ENCODE data around the gene ELOVL2.
"Not testable (repeated sequence)": the region's sequence is repeated elsewhere in the genome, so short reads cannot be mapped to it uniquely, and the experiment has no call there.

The ELOVL2 gene, protein sequence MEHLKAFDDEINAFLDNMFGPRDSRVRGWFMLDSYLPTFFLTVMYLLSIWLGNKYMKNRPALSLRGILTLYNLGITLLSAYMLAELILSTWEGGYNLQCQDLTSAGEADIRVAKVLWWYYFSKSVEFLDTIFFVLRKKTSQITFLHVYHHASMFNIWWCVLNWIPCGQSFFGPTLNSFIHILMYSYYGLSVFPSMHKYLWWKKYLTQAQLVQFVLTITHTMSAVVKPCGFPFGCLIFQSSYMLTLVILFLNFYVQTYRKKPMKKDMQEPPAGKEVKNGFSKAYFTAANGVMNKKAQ

DNA sequence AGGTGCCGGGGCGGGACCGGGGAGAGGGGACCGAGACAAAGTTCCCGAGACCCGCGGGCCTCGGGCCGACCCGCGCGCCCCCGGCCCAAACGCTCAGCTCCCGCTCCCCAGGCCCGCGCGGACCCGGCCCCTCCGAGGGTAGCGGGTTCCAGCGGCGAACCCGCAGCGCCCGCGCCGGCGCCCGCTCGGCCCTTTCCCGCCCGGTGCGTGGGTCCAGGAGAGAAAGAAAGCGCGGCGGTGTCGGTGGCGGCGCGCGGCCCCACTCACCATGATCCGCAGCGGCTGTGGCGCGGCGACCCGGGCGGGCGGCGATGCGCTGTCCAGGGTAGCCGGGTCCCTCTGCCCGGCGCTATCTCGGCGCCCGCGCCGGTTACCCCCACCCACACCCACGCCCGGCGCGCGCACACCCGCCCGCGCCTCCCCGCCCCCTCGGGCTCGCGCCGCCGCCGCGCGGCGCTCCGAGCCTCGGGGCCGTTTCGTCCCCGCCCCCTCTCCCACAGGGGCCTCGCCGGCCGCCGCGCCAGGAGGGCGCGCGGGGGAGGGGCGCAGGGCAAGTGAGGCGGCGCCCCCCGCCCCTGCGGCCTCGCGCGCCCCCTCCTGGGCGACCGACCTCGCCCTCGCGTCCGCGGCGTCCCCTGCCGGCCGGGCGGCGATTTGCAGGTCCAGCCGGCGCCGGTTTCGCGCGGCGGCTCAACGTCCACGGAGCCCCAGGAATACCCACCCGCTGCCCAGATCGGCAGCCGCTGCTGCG, at the start of gene ELOVL2:
Gene ELOVL2 (minus strand): TSS at position 345 of the 751 bp plus-strand sequence. CDS start 75 bp downstream, at position 270.
- no peak for DNase-seq (ENCODE audit: low read depth in 1 of 2, low spot score in 1 of 2)

DNA sequence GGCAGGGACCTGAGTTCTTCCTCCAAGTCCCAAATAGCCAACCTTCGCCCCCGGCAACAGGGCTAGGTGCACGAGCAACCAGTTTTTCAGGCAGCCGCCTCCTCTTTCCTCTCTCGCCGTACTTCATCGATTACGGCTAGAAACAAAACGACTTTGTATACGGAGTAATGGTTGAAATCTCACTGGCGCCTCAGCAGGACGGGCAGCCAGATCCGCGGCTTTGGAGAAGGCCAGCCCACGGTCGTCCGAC, 49.2 kb upstream of the ELOVL2 start:
- no peak for DNase-seq (ENCODE audit: low read depth in 1 of 2, low spot score in 1 of 2)

DNA sequence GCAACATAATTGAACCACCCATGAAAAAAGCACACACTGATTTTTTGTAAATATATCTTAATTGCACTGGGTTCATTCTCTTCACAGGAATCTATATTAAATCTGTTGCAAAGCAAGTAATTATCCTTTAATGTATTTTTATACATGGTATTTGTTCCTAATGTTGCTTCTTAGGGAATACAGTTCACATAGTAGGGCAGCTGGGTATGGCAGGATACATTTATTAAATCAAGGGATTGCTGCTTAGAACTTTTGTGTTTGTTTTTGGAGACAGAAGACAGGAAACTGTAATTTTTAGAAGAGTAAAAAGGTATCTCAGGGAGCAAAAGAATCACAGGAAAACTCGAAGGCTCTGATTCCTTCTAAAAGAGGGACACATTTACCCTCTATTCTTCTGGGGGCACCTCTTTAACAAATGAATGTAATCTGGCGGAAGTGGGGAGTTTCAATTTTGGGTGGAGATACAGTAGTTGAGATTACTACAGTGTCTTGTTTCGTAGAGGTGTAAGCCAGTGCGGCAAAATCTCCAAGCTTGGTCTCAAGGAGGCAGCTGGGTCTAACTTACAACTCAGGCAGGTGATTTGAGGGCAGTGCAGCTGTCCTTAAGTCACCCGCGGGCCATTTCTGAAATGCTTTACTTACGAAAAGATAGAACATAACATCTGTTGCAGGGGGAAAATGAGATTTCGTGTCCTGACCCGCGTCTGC, 48.7 kb upstream of the ELOVL2 start:
- DNase-seq (ENCODE audit: low read depth in 1 of 2, low spot score in 1 of 2): no peak

DNA sequence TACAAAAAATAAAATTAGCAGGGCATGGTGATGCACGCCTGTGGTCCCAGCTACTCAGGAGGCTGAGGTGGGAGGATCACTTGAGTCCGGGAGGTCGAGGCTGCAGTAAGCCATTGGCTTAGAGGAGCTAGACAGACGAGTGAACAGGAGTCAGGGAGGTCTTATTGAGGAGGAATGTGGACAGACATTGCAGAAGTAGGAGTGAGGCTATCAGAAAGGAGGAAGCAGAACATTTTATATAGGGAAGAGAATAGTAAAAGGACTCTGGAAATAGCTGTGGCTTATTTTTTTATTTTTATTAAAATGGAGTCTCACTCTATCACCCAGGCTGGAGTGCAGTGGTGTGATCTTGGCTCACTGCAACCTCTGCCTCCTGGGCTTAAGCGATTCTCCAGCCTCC, 47.0 kb upstream of the ELOVL2 start:
- not testable (repeated sequence) for DNase-seq (ENCODE audit: low read depth in 1 of 2, low spot score in 1 of 2)

DNA sequence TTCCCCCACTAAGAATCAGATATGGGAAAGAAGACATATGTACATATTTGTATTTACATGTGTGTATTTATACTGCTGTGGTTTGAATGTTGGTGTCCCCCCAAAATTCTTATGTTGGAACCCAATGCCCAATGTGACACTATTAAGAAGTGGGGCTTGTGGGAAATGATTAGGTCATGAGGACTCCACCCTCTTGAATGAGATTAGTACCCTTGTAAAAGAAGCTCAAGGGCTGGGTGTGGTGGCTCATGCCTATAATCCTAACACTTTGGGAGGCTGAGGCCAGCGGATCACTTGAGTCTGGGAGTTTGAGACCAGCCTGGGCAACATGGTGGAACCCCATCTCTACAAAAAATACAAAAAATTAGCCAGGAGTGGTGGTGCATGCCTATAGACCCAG, 45.6 kb upstream of the ELOVL2 start:
- no peak for DNase-seq (ENCODE audit: low read depth in 1 of 2, low spot score in 1 of 2)

DNA sequence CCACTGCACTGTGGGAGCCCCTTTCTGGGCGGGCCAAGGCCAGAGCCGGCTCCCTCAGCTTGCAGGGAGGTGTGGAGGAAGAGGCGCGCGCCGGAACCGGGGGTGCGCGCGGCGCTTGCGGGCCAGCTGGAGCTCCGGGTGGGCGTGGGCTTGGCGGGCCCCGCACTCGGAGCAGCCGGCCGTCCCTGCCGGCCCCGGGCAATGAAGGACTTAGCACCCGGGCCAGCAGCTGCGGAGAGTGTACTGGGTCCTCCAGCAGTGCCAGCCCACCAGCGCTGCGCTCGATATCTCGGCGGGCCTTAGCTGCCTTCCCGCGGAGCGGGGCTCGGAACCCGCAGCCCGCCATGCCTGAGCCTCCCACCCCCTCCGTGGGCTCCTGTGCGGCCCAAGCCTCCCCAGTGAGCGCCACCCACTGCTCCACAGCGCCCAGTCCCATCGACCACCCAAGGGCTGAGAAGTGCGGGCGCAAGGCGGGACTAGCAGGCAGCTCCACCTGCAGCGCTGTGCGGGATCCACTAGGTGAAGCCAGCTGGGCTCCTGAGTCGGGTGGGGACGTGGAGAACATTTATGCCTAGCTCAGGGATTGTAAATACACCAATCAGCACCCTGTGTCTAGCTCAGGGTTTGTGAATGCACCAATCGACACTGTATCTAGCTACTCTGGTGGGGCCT, 43.2 kb upstream of the ELOVL2 start:
- DNase-seq (ENCODE audit: low read depth in 1 of 2, low spot score in 1 of 2): not testable (repeated sequence)

DNA sequence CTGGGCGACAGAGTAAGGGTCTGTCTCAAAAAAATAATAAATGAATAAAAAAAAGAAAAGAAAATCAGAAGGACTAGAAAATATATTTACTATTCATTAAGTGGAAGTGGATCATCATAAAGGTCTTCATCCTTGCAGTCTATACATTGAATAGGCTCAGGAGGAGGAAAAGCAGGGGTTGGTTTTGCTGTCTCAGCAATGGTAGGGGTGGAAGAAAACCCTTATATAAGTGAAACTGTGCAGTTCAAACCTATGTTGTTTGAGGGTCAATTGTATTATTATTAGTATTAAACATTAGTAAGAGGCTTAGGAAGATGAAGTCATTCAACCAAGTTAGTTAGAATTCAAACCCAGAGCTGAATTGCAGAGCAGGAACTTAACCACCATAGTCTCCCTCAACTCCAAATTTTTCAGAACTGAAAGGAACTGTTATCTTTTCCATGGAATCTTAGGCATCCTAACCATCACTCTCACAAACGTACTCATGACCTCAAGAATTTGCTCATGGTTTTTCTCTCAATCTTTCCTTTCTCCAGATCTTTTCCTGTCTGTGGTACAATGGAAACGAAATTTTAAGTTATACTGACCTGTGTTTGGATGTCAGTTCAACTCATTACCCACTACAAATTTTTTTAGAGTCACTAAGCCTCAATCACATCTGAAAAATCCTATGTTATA, 41.8 kb upstream of the ELOVL2 start:
- no peak for DNase-seq (ENCODE audit: low read depth in 1 of 2, low spot score in 1 of 2)

DNA sequence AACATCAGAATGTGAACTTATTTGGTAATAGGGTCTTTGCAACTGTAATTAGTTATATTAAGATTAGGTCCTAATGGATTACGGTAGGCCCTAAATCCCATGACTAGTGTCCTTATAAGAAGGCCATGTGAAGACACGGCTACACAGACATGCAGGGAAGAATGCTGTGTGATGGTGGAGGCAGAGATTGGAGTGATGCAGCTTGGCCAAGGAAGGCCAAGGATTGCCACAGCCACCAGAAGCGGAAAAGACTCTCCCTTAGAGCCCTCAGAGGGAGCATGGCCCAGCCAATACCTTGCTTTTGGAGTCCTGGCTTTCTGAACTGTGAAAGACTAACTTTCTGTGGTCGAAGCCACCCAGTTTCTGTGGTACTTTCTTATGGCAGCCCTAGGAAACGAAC, 39.9 kb upstream of the ELOVL2 start:
- DNase-seq (ENCODE audit: low read depth in 1 of 2, low spot score in 1 of 2): no peak

DNA sequence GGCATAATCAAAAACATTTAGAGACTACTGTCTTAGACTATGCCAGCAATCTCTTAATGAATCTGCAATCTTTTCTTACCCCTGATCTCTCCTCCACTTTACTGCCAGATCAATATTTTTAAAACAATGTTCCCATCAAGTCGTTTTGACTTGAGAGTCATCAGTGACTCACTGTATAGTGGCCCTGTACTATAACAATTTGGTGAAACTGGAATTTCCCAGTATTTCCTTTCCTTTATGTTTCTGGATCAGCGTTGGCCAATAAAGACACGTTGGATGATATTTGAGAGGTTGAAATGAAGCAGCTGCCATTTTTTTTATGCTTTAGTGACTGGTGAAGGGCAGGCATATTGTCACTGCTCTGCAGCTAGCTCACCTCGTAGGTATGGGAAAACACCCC, 39.4 kb upstream of the ELOVL2 start:
- no peak for DNase-seq (ENCODE audit: low read depth in 1 of 2, low spot score in 1 of 2)

DNA sequence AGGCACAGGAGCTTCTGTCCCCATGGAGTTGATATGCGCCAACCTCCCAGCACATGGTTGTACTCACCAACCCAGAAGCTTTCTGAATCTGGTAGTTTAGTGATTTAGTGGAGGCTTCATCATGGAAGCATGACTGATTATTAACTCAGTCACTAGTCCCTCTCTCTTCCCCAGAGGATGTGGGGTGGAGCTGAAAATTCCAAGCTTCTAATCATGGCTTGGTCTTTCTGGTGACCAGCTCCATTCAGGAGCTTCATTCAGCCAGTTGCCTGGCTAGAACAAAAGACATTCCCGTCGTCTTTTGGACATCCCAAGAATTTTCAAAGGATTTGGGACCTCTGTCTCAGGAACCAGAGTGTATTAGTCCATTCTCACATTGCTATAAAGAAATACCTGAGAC, 36.2 kb upstream of the ELOVL2 start:
- DNase-seq (ENCODE audit: low read depth in 1 of 2, low spot score in 1 of 2): no peak

DNA sequence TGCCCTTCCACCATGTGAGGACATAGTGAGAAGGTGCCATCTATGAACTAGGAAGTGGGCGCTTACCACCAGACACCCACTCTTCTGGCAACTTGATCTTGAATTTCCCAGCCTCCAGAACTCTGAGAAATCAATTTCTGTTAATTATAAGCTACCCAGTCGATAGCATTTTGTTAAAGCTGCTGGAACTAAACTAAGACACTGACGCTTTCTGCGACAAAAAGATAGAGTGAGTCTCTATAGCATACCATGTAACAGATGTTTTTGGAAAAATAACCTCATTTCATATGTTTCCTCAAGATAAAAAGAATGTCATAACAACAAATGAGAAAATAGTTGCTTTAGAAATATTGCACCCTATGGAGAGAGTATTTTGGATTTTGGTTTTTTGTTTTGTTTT, 34.2 kb upstream of the ELOVL2 start:
- no peak for DNase-seq (ENCODE audit: low read depth in 1 of 2, low spot score in 1 of 2)

DNA sequence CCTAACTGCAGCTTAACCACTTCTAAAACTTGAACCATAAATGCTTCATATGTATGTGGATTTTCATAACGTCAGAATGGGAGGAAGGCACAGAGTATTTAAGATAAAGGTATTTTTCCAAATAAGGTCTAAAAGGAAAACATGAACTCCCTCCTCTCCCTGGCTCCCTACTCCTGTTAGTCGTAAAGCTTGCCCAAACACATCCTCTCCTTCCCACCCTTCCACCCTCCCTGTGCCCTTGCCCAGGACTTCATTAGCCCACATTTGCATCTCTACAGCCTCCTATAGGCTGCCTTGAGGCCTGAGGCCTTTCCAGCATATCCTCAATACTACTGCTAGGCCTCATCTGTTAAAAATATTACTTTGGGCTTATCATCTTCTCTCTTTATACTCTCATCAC, 32.4 kb upstream of the ELOVL2 start:
- no peak for DNase-seq (ENCODE audit: low read depth in 1 of 2, low spot score in 1 of 2)

DNA sequence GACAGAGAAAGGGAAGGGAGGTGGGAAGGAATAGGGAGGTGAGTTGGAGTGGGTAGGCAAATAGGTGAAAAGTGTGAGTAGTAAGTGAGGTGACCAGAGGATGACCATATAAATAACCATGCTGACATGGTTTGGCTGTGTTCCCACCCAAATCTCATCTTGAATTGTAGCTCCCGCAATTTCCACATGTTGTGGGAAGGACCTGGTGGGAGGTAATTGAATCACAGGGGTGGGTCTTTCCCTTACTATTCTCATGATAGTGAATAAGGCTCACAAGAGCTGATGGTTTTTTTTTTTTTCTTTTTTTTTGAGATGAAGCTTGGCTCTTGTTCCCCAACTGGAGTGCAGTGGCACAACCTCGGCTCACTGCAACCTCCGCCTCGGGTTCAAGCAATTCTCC, 28.0 kb upstream of the ELOVL2 start:
- DNase-seq (ENCODE audit: low read depth in 1 of 2, low spot score in 1 of 2): no peak

DNA sequence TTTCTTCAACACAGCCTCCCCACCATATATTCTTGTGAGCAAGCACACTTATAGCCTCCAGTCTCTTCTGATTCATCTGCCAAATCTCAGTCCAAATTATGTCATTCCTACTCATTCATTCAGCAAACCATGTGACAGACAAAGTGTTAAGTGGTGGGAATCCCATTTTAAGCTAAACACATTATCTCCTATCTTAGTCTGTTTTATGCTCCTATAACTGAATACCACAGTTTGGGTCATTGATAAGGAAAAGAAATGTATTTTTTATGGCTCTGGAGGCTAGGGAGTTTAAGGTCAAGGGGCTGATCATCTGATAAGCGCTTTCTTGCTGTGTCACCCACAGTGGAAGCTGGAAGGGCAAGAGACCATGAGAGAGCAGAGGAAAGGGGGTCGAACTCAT, 25.7 kb upstream of the ELOVL2 start:
- no peak for DNase-seq (ENCODE audit: low read depth in 1 of 2, low spot score in 1 of 2)

DNA sequence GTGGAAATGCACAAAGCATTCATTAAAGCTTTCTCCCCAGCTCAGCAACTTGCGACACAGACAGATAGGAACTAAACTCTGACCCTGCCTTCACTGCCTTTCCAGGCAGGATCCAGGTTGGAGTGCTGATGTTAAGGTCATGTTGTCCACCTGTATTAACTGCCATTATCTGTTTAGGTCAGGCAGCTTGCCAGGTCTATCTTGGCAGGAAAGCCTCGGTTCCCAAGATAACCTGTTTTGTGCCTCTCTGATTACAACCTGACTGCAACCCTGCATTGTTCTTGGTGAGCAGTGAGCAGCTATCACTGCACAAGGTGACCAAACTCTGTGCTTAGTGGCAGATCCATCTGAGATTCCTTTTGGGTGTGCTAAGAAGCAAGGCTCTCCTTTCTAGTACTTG, 23.2 kb upstream of the ELOVL2 start:
- DNase-seq (ENCODE audit: low read depth in 1 of 2, low spot score in 1 of 2): no peak

DNA sequence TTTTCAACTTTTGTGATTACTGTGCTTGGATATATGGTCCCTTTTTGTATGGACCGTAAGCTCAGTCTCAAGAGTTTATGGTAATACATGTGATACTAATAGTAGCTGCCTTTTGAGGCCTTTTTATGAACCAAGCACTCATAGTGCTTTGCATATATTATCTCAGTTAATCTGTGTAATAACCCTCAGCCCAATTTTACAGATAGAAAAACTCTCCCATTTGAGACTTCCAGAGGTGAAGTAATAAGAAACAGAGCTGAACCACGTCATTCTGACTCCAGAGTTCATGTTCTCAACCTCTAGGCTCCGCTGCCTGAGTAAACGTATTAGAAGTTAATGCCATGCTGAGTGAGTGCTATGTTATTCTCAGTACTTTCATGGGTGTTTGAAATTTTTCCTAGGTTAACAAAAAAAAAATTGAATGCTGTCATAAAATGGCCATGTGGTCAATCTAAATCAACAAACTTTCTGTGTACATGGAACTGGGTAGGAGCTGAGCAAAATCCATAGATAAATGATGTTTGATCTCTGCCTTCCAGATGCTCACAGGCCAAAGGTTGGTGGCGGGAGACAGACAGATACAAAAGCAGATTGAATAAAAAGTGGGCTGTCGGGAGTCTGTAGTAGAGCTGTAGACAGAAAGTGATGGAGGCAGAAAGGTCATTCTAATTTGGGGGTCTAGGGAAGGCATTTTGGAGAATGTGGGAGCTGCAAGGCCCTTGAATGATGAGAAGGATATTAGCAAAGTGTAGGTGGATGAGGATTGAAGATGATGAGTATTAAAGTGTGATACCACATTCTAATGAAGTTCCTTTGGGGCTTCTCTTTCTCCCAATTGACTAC, 22.6 kb upstream of the ELOVL2 start:
- DNase-seq (ENCODE audit: low read depth in 1 of 2, low spot score in 1 of 2): no peak

DNA sequence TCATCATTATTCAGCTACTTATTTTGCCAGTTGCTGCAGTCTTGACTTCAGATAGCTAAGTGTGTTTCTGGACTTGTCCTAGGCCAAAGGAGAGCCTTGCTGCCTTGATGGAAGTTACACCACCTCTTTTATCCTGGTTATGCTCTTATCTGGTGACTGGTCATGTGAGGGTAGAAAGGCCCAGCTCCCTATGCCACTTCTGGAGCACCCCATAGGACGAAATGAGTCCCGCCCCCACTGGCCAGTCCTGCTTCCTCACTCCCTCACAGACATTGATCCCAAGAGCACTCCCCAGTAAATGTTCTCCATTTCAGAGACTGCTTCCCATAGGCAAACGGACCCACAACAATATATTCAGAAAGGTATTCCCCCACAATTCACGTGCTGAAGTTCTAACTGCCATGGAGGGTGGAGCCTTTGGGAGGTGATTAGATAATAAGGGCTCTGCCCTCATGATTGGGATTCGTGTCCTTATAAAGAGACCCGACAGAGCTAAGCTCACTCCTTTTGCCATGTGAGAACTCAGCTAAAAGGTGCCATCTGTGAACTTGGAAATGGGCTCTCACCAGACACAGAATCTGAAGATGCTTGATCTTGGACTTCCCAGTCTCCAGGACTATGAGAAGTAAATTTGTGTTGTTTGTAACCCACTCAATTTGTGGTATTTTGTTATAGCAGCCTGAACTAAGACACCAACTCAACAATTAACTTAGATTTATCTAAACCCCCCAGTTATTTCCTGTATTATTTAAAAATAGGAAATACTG, 21.5 kb upstream of the ELOVL2 start:
- no peak for DNase-seq (ENCODE audit: low read depth in 1 of 2, low spot score in 1 of 2)

DNA sequence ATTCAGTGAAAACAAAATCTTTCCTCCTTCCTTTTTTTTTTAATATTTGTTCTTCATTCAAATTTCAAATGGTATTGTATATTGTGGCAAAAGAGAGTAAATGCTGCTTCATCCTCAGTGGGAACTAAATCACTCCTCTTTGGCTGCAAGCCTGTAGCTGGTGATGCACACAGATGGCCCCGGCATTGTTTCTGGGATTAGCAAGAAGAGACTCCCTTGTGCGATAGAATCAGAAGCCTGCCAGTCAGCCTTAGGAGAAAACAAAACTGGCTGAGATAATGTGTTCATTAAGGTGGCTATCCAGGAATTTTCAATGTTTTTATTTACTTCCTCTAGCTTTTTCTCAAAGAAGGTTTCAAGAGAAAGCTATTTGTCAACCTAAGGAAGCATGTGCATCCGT, 20.7 kb upstream of the ELOVL2 start:
- no peak for DNase-seq (ENCODE audit: low read depth in 1 of 2, low spot score in 1 of 2)

DNA sequence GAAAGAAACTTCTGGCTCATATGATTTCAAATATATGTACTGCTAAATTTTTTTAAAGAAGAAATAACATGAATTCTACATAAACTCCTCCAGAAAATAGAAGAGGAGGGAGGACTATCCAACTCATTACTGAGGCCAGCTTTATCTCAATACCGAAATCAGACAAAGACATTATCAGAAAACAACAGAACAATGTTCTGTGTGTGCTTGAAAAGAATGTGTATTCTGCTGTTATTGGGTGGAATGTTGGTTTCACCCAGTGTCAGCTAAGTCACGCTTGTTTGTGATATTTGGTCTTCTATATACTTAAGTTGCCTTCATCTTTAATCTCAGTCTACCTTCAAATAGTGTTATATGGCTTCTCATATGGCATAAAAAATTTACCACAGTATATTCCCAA, 18.6 kb upstream of the ELOVL2 start:
- DNase-seq (ENCODE audit: low read depth in 1 of 2, low spot score in 1 of 2): no peak

DNA sequence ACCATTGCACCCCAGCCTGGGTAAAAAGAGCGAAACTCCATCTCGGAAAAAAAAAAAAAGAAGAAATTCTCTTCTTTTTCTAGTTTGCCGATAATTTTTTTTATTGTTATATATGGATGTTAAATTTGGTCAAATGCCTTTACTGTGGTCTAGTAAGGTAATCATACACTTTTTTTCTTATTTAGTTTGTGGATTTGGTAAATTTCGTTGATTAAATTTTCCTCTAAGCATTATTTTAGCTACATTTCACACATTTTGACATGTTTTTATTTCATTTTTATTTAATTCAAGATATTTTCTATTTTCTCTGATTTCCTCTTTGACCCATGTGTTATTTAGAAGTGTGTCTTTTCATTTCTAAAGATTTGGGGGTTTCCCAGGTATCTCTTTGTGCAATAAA, 18.0 kb upstream of the ELOVL2 start:
- DNase-seq (ENCODE audit: low read depth in 1 of 2, low spot score in 1 of 2): no peak

Measured in stimulated activated CD4-positive, alpha-beta T cell treated with anti-CD3 and anti-CD28 coated beads, Interleukin-15, amount 100 ng/mL, for 1 hour (primary cell).